KMS-11 (cell line): ENCODE measurements around the gene GMNN.

ENCODE experiments used
- H2AFZ ChIP-seq: fragments of 200-600 bp; sonication (generic); 2 replicates; pipeline ENCODE4 v1.6.1; 2016; ENCODE audit warnings: antibody characterized with exemption, mixed run types, low read depth
- H3K27ac ChIP-seq: fragments of 200-600 bp; sonication (generic); 2 replicates; pipeline ENCODE4 v1.6.1; 2016; ENCODE audit warnings: mild to moderate bottlenecking, mixed run types
- H3K27me3 ChIP-seq: fragments of 200-600 bp; sonication (generic); 2 replicates; pipeline ENCODE4 v1.6.1; 2017; ENCODE audit warnings: mild to moderate bottlenecking, low read depth, mixed run types, moderate library complexity; ENCODE audit not compliant: insufficient read depth
- H3K36me3 ChIP-seq: fragments of 200-600 bp; sonication (generic); 2 replicates; pipeline ENCODE4 v1.6.1; 2017; ENCODE audit warnings: mild to moderate bottlenecking, mixed run types; ENCODE audit not compliant: insufficient read depth
- H3K4me1 ChIP-seq: fragments of 200-600 bp; sonication (generic); 2 replicates; pipeline ENCODE4 v1.6.1; 2016; ENCODE audit warnings: mild to moderate bottlenecking, low read depth, mixed run types; ENCODE audit not compliant: poor library complexity, severe bottlenecking
- H3K4me2 ChIP-seq: fragments of 200-600 bp; sonication (generic); 2 replicates; pipeline ENCODE4 v1.7.0; 2016; ENCODE audit warnings: mild to moderate bottlenecking, mixed run types
- H3K4me3 ChIP-seq: fragments of 200-600 bp; sonication (generic); IDR thresholded peaks from 2 replicates; pipeline ENCODE4 v1.6.1; 2017; ENCODE audit warnings: low read depth, low read length, mixed read lengths; ENCODE audit not compliant: insufficient read depth
- H3K79me2 ChIP-seq: fragments of 200-600 bp; sonication (generic); 2 replicates; pipeline ENCODE4 v1.6.1; 2016; ENCODE audit warnings: low read depth, mixed run types; ENCODE audit not compliant: insufficient read depth
- H3K9ac ChIP-seq: fragments of 200-600 bp; sonication (generic); 2 replicates; pipeline ENCODE4 v1.6.1; 2016; ENCODE audit warnings: mild to moderate bottlenecking, mixed run types
- H4K20me1 ChIP-seq: fragments of 200-600 bp; sonication (generic); 2 replicates; pipeline ENCODE4 v1.6.1; 2016; ENCODE audit warnings: mild to moderate bottlenecking, mixed run types; ENCODE audit not compliant: insufficient read depth
- TF ChIP-seq, protein P1 (sequence below): fragments of 200-600 bp; sonication (generic); conservative IDR thresholded peaks from 2 replicates; pipeline ENCODE4 v1.6.1; 2017; ENCODE audit warnings: low read depth, mild to moderate bottlenecking, antibody characterized with exemption, low read length, moderate library complexity, mixed read lengths

Gene GMNN

DNA sequence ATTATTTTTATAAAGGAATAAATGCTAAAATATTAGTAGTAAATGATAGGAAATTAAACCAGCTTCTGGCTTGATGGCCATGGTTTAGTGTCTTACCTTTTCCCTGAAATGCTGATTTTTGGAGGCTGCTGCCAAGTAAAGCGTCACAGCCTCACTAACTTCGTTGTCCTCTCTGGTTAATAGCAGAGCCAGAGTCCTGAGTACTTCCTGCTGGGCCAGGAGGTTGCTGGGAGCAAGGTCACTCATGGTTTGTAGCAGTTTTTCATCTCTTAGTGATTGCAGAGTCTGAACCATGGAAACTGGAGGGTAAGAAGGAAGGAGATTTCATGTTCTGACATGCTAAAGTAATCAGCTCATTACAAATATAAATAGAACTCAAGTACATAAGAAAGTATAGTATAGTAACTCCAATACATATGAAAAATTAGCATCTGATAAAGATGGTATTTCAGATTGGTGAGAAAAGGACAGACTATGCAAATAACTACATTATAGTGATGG is 50.4 kb downstream of the GMNN start:
- Histone ChIP-seq H2AFZ (no peak overlapping the region), H3K79me2 (no peaks in the 10 kb centered on the region), H3K4me3 (no peak overlapping the region), H3K27ac (no peak overlapping the region), H3K4me2 (no peak overlapping the region), H3K4me1 (no peaks in the 10 kb centered on the region), H3K27me3 (no peaks in the 10 kb centered on the region), H4K20me1 (no peaks in the 10 kb centered on the region), H3K9ac (no peak overlapping the region), H3K36me3 (no peaks in the 10 kb centered on the region)
- TF ChIP-seq, protein P1, sequence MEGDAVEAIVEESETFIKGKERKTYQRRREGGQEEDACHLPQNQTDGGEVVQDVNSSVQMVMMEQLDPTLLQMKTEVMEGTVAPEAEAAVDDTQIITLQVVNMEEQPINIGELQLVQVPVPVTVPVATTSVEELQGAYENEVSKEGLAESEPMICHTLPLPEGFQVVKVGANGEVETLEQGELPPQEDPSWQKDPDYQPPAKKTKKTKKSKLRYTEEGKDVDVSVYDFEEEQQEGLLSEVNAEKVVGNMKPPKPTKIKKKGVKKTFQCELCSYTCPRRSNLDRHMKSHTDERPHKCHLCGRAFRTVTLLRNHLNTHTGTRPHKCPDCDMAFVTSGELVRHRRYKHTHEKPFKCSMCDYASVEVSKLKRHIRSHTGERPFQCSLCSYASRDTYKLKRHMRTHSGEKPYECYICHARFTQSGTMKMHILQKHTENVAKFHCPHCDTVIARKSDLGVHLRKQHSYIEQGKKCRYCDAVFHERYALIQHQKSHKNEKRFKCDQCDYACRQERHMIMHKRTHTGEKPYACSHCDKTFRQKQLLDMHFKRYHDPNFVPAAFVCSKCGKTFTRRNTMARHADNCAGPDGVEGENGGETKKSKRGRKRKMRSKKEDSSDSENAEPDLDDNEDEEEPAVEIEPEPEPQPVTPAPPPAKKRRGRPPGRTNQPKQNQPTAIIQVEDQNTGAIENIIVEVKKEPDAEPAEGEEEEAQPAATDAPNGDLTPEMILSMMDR, result no peak

DNA sequence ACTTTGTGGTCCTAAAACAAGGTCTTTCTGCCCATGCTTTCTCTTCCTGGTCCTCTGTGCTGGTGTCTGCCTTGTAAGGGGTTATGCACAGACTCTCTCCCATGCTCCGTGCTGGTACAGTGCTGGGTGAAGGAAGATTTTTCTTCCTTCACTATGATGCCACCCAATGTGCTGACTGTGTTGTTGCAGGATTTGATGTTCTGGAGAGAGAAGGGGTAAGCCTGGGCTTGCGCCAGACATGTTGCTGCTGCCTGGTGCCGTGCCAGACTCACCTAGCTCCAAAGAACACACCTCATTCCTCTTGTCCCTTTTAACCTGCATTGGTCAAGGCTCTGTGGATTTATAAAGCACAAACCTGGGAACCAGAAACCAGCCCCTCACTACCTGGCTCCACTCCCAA is 52.4 kb downstream of the GMNN start:
- H3K4me3 ChIP-seq, result no peak overlapping the region
- no peaks in the 10 kb centered on the region for H3K79me2 ChIP-seq
- TF ChIP-seq, protein P1, result no peak
- no peaks in the 10 kb centered on the region for H3K36me3 ChIP-seq
- H3K4me1 ChIP-seq, result no peaks in the 10 kb centered on the region
- no peak overlapping the region for H2AFZ ChIP-seq
- H3K27me3 ChIP-seq, result no peaks in the 10 kb centered on the region
- no peak overlapping the region for H3K9ac ChIP-seq
- H3K27ac ChIP-seq, result no peak overlapping the region
- H3K4me2 ChIP-seq, result no peak overlapping the region
- H4K20me1 ChIP-seq, result no peaks in the 10 kb centered on the region

DNA sequence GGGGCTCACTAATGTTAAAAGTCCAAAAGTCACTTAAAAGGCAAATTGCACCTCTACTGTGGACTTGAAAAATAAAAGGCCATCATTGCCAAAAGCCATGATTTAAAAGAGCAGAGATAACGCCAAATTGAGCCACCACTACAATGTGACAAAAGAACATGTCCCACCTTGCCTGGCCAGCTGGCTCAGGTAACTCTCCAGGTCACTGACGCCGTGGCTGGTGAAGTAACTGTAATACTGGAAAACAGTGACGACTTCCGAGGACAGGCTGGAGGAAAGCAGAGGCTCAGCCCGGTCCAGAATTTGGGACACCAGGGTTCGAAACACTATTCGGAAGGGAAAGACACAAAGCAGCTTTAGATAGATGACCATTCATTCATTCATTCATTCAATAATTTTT is 53.2 kb downstream of the GMNN start:
- Histone ChIP-seq H3K27me3 (no peaks in the 10 kb centered on the region), H3K9ac (no peak overlapping the region), H3K4me2 (no peak overlapping the region), H4K20me1 (no peaks in the 10 kb centered on the region), H2AFZ (no peak overlapping the region), H3K79me2 (no peaks in the 10 kb centered on the region), H3K4me1 (no peaks in the 10 kb centered on the region), H3K36me3 (no peaks in the 10 kb centered on the region), H3K4me3 (no peak overlapping the region), H3K27ac (no peak overlapping the region)
- TF ChIP-seq, protein P1, result no peak

DNA sequence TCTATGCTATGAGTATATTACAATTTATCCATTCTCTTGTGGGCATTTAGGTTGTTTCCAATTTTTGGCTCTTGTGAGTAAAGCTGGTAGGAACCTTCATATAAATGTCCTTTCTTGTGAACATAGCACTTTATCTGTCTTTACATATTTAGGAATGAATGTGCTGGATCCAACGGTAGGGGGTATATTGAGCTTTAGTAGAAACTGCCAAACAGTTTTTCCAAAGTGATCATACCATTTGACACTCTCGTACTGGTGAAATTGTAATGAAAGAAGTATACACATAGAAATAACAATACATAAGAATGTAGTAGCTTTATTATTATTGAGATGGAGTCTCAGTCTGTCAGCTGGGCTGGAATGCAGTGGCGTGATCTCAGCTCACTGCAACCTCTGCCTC is 54.9 kb downstream of the GMNN start:
- H3K4me3 ChIP-seq, result no peak overlapping the region

More for the DNA sequence above, 54.9 kb downstream of the GMNN start:
- no peaks in the 10 kb centered on the region for H3K4me1 ChIP-seq
- no peak overlapping the region for H3K27ac ChIP-seq
- H2AFZ ChIP-seq, result no peak overlapping the region
- no peaks in the 10 kb centered on the region for H3K27me3 ChIP-seq
- TF ChIP-seq, protein P1, result no peak
- no peak overlapping the region for H3K4me2 ChIP-seq
- no peak overlapping the region for H3K9ac ChIP-seq
- H3K79me2 ChIP-seq, result no peaks in the 10 kb centered on the region
- no peaks in the 10 kb centered on the region for H3K36me3 ChIP-seq
- no peaks in the 10 kb centered on the region for H4K20me1 ChIP-seq
